ENCODE results near the gene FEZF2.

GRCh38 chr3:62371720-62372591 is 1.4 kb downstream of the FEZF2 start:
- TF ChIP-seq GATA2 (IDR thresholded peaks at IDR 0.05; ENCODE audit: low read depth, low read length) (no peak), GATA3 (IDR thresholded peaks at IDR 0.05; ENCODE audit: low read depth, low read length) (no peak)

All from SH-SY5Y (cell line).